Endodermal cell (in vitro differentiated cells): ENCODE results near the gene ST6GALNAC6. TPM values are rescaled to one million over a fixed set of nuclear protein-coding genes. Genes with fewer than 3 reads are reported as not detected.

ENCODE experiments used
- DNase-seq: peaks from one replicate; pipeline ENCODE4 v3.0.0-alpha.2; 2017
- H3K27ac ChIP-seq: 2 replicates; pipeline ENCODE4 v1.5.1; 2013; ENCODE audit warnings: mild to moderate bottlenecking, low read depth, low read length, moderate library complexity
- H3K27me3 ChIP-seq: 2 replicates; pipeline ENCODE4 v1.6.1; 2013; ENCODE audit warnings: mild to moderate bottlenecking, low read length, moderate library complexity; ENCODE audit not compliant: insufficient read depth, control insufficient read depth, poor library complexity, severe bottlenecking
- H3K36me3 ChIP-seq: 2 replicates; pipeline ENCODE4 v1.7.0; 2013; ENCODE audit warnings: mild to moderate bottlenecking, low read length, moderate library complexity; ENCODE audit not compliant: control insufficient read depth, insufficient read depth
- H3K4me1 ChIP-seq: one replicate; pipeline ENCODE4 v1.7.0; 2013; ENCODE audit warnings: low read length; ENCODE audit not compliant: control insufficient read depth, insufficient read depth
- H3K4me3 ChIP-seq: 2 replicates; pipeline ENCODE4 v1.5.1; 2013; ENCODE audit warnings: mild to moderate bottlenecking, low read length, moderate library complexity
- H3K9ac ChIP-seq: 2 replicates; pipeline ENCODE4 v1.6.1; 2013; ENCODE audit warnings: mild to moderate bottlenecking, low read length, moderate library complexity; ENCODE audit not compliant: poor library complexity, severe bottlenecking; ENCODE audit errors: extremely low read depth
- H3K9me3 ChIP-seq: 2 replicates; pipeline ENCODE4 v1.6.1; 2013; ENCODE audit warnings: mild to moderate bottlenecking, low read length, moderate library complexity; ENCODE audit not compliant: control insufficient read depth
- H3K27ac Mint-ChIP-seq: 2 replicates; pipeline ENCODE4 v1.8.0; 2020; ENCODE audit warnings: mixed read lengths
- H3K27me3 Mint-ChIP-seq: 2 replicates; pipeline ENCODE4 v1.8.0; 2021; ENCODE audit warnings: mild to moderate bottlenecking, mixed read lengths; ENCODE audit not compliant: insufficient read depth
- H3K36me3 Mint-ChIP-seq: 2 replicates; pipeline ENCODE4 v1.8.0; 2020; ENCODE audit warnings: low read depth, mixed read lengths
- H3K4me1 Mint-ChIP-seq: 2 replicates; pipeline ENCODE4 v1.8.0; 2020; ENCODE audit warnings: mixed read lengths
- H3K4me3 Mint-ChIP-seq: 2 replicates; pipeline ENCODE4 v1.8.0; 2020; ENCODE audit warnings: mild to moderate bottlenecking, moderate library complexity, mixed read lengths
- H3K9me3 Mint-ChIP-seq: 2 replicates; pipeline ENCODE4 v1.8.0; 2020; ENCODE audit warnings: mild to moderate bottlenecking, mixed read lengths
- WGBS, 2 experiments: methylation state at CpG; one replicate each; pipeline versions ENCODE4 v1.1.5 to v1.1.7; 2013; ENCODE audit warnings: missing lambda C conversion rate in 2 of 2, mixed read lengths in 1 of 2; ENCODE audit not compliant: insufficient coverage in 1 of 2, insufficient read length in 1 of 2; 5-methylcytosine and 5-hydroxymethylcytosine counted together
- total RNA-seq, 2 donors: library from RNA; stranded (reverse); fragmentation: NEBNext Ultra II Directional in 1 of 2; extraction: Animal tissue kit (Norgen Biotek cat#: 25700) in 1 of 2; gene quantifications; 2 replicates in 1 of 2; 3 replicates in 1 of 2; pipeline ENCODE4 v1.2.1, GENCODE V29; 2021
- TF ChIP-seq, protein P1 (sequence below): fragments of 200-600 bp; sonication (generic); conservative IDR thresholded peaks from 2 replicates; pipeline ENCODE4 v1.5.0; 2021; ENCODE audit warnings: antibody characterized with exemption, mild to moderate bottlenecking

The ST6GALNAC6 gene
- total RNA-seq, 2 donors from 2014 or later = 42.3 to 44.2 TPM

- Histone ChIP-seq H3K4me3 (peak within 1 kb of the TSS; percentile 77), H3K27me3 (peaks cover 44% of the 10 kb centered on the region), H3K9ac (no peak within 1 kb of the TSS), H3K27ac (no peak within 1 kb of the TSS), H3K4me1 (no peaks in the 10 kb centered on the region), H3K36me3 (no peaks in the 10 kb centered on the region), H3K9me3 (no peaks in the 10 kb centered on the region)
- H3K4me3 Mint-ChIP-seq = peak within 1 kb of the TSS; percentile 48
- TF ChIP-seq, protein P1, sequence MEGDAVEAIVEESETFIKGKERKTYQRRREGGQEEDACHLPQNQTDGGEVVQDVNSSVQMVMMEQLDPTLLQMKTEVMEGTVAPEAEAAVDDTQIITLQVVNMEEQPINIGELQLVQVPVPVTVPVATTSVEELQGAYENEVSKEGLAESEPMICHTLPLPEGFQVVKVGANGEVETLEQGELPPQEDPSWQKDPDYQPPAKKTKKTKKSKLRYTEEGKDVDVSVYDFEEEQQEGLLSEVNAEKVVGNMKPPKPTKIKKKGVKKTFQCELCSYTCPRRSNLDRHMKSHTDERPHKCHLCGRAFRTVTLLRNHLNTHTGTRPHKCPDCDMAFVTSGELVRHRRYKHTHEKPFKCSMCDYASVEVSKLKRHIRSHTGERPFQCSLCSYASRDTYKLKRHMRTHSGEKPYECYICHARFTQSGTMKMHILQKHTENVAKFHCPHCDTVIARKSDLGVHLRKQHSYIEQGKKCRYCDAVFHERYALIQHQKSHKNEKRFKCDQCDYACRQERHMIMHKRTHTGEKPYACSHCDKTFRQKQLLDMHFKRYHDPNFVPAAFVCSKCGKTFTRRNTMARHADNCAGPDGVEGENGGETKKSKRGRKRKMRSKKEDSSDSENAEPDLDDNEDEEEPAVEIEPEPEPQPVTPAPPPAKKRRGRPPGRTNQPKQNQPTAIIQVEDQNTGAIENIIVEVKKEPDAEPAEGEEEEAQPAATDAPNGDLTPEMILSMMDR = peak; percentile 49
- peaks cover 12% of the 10 kb centered on the region for H3K4me1 Mint-ChIP-seq
- no peaks in the 10 kb centered on the region for H3K9me3 Mint-ChIP-seq
- 2 to 5% methylated on average over 16 to 70 of the region's 70 CpGs for WGBS, 2 experiments
- peak within 1 kb of the TSS; percentile 17 for H3K27ac Mint-ChIP-seq
- H3K27me3 Mint-ChIP-seq = peaks cover 46% of the 10 kb centered on the region
- peak; percentile 96 for DNase-seq
- peaks cover 2% of the 10 kb centered on the region for H3K36me3 Mint-ChIP-seq
Measured at GRCh38 chr9:127930231-127931091, 31.1 kb upstream of the ST6GALNAC6 start, which contains the start of gene PIP5KL1. Gene PIP5KL1, minus strand, starts transcription at chr9:127930777. Its CDS starts 25 bp downstream, at chr9:127930752.

- no peak for DNase-seq
- H3K27me3 Mint-ChIP-seq = peaks cover 46% of the 10 kb centered on the region
- no peaks in the 10 kb centered on the region for H3K36me3 Mint-ChIP-seq
- 80% methylated on average over 6 to 10 of the region's 10 CpGs for WGBS, 2 experiments
- H3K27ac ChIP-seq = no peak overlapping the region
- no peak overlapping the region for H3K4me3 Mint-ChIP-seq
- H3K4me1 Mint-ChIP-seq = peaks cover 12% of the 10 kb centered on the region
- no peak overlapping the region for H3K9ac ChIP-seq
- no peaks in the 10 kb centered on the region for H3K9me3 ChIP-seq
- H3K27me3 ChIP-seq = peaks cover 49% of the 10 kb centered on the region
- H3K36me3 ChIP-seq = no peaks in the 10 kb centered on the region
- no peak overlapping the region for H3K27ac Mint-ChIP-seq
- H3K4me3 ChIP-seq = no peak overlapping the region
- H3K9me3 Mint-ChIP-seq = no peaks in the 10 kb centered on the region
- TF ChIP-seq, protein P1 = no peak
- no peaks in the 10 kb centered on the region for H3K4me1 ChIP-seq
Measured at GRCh38 chr9:127929625-127929979, 30.2 kb upstream of the ST6GALNAC6 start.

- Histone ChIP-seq H3K9ac (no peak overlapping the region), H3K4me3 (no peak overlapping the region)
- H3K4me1 Mint-ChIP-seq = peaks cover 12% of the 10 kb centered on the region
Measured at GRCh38 chr9:127928676-127929624, 29.5 kb upstream of the ST6GALNAC6 start.

More at GRCh38 chr9:127928676-127929624, 29.5 kb upstream of the ST6GALNAC6 start:
- no peak for DNase-seq
- Histone ChIP-seq H3K4me1 (no peaks in the 10 kb centered on the region), H3K27me3 (peaks cover 51% of the 10 kb centered on the region), H3K9me3 (no peaks in the 10 kb centered on the region), H3K36me3 (no peaks in the 10 kb centered on the region), H3K27ac (no peak overlapping the region)
- WGBS, 2 experiments = 81 to 84% methylated on average over 5 to 11 of the region's 11 CpGs
- Mint-ChIP-seq H3K27ac (no peak overlapping the region), H3K9me3 (no peaks in the 10 kb centered on the region), H3K4me3 (no peak overlapping the region), H3K36me3 (no peaks in the 10 kb centered on the region), H3K27me3 (peaks cover 46% of the 10 kb centered on the region)
- TF ChIP-seq, protein P1 = no peak
